HL-60 (cell line): ENCODE measurements around the gene PCDHA7.
"Not testable (repeated sequence)": the region's sequence is repeated elsewhere in the genome, so short reads cannot be mapped to it uniquely, and the experiment has no call there.

Experiments used
- DNase-seq, 2 experiments: peaks; one replicate each; pipeline ENCODE4 v3.0.0-alpha.2; 2010 to 2020; ENCODE audit warnings: low read depth in 1 of 2, low spot score in 1 of 2
- H3K27ac ChIP-seq: fragments of 250-450 bp; sonication (Bioruptor Pico); replicated peaks from 2 replicates; pipeline ENCODE4 v1.5.1; 2020; ENCODE audit warnings: mild to moderate bottlenecking, moderate library complexity
- H3K27me3 ChIP-seq: fragments of 250-450 bp; sonication (Bioruptor Pico); 2 replicates; pipeline ENCODE4 v1.5.1; 2021; ENCODE audit warnings: mild to moderate bottlenecking, moderate library complexity; ENCODE audit not compliant: insufficient read depth, poor library complexity, severe bottlenecking
- H3K4me3 ChIP-seq: replicated peaks from 2 replicates; pipeline ENCODE4 v1.5.1; 2011; ENCODE audit warnings: mild to moderate bottlenecking, control low read depth, low read length; ENCODE audit not compliant: insufficient read depth
- CTCF ChIP-seq: IDR thresholded peaks from one replicate; pipeline ENCODE4 v1.5.1; 2011; ENCODE audit warnings: low read length, control low read depth, inconsistent platforms; ENCODE audit not compliant: insufficient read depth
- GABPA ChIP-seq: IDR thresholded peaks from 2 replicates; pipeline ENCODE4 v1.6.1; 2012; ENCODE audit warnings: low read depth
- POLR2AphosphoS5 ChIP-seq: IDR thresholded peaks from 2 replicates; pipeline ENCODE4 v1.6.1; 2012; ENCODE audit warnings: low read depth
- SPI1 ChIP-seq: IDR thresholded peaks from 2 replicates; pipeline ENCODE4 v1.6.1; 2012; ENCODE audit warnings: low read depth, mild to moderate bottlenecking, borderline replicate concordance
- TF ChIP-seq, protein P1 (sequence below): IDR thresholded peaks from 2 replicates; pipeline ENCODE4 v1.6.1; 2012; ENCODE audit warnings: low read depth; ENCODE audit not compliant: insufficient replicate concordance

PCDHA7 gene

GRCh38 chr5:140808889-140809291, 25.2 kb upstream of the PCDHA7 start:
- Histone ChIP-seq H3K27me3 (no peaks in the 10 kb centered on the region), H3K4me3 (no peak overlapping the region)
- DNase-seq = no peak

GRCh38 chr5:140821375-140822280, 12.4 kb upstream of the PCDHA7 start, which contains the start of gene PCDHA5:
Gene PCDHA5 (plus strand): TSS chr5:140821613.
- Histone ChIP-seq H3K27me3 (no peaks in the 10 kb centered on the region), H3K27ac (no peak within 1 kb of the TSS), H3K4me3 (no peak within 1 kb of the TSS)
- DNase-seq = no peak
- peak; percentile 22 for TF ChIP-seq CTCF
- TF ChIP-seq GABPA = no peak
- no peak for TF ChIP-seq POLR2AphosphoS5
- no peak for TF ChIP-seq SPI1
- TF ChIP-seq, protein P1, sequence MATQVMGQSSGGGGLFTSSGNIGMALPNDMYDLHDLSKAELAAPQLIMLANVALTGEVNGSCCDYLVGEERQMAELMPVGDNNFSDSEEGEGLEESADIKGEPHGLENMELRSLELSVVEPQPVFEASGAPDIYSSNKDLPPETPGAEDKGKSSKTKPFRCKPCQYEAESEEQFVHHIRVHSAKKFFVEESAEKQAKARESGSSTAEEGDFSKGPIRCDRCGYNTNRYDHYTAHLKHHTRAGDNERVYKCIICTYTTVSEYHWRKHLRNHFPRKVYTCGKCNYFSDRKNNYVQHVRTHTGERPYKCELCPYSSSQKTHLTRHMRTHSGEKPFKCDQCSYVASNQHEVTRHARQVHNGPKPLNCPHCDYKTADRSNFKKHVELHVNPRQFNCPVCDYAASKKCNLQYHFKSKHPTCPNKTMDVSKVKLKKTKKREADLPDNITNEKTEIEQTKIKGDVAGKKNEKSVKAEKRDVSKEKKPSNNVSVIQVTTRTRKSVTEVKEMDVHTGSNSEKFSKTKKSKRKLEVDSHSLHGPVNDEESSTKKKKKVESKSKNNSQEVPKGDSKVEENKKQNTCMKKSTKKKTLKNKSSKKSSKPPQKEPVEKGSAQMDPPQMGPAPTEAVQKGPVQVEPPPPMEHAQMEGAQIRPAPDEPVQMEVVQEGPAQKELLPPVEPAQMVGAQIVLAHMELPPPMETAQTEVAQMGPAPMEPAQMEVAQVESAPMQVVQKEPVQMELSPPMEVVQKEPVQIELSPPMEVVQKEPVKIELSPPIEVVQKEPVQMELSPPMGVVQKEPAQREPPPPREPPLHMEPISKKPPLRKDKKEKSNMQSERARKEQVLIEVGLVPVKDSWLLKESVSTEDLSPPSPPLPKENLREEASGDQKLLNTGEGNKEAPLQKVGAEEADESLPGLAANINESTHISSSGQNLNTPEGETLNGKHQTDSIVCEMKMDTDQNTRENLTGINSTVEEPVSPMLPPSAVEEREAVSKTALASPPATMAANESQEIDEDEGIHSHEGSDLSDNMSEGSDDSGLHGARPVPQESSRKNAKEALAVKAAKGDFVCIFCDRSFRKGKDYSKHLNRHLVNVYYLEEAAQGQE = no peak

More at GRCh38 chr5:140808889-140809291, 25.2 kb upstream of the PCDHA7 start:
- TF ChIP-seq POLR2AphosphoS5 (no peak), CTCF (no peak), SPI1 (no peak), GABPA (no peak)
- TF ChIP-seq, protein P1 = no peak
- no peak overlapping the region for H3K27ac ChIP-seq

DNA sequence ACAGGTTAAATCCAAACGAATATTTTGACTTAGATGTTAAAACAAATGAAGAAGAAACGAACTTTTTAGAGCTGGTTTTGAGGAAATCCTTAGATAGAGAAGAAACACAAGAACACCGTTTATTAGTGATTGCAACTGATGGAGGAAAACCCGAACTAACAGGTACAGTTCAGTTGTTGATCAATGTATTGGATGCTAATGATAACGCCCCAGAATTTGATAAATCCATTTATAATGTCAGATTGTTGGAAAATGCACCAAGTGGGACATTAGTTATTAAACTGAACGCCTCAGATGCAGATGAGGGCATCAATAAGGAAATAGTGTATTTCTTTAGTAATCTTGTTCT, 11.8 kb upstream of the PCDHA7 start:
- peaks cover 5% of the 10 kb centered on the region for H3K27me3 ChIP-seq
- no peak overlapping the region for H3K27ac ChIP-seq
- TF ChIP-seq POLR2AphosphoS5 = no peak
- TF ChIP-seq, protein P1 = no peak
- TF ChIP-seq GABPA = no peak
- TF ChIP-seq SPI1 = no peak
- no peak for TF ChIP-seq CTCF
- DNase-seq = no peak
- no peak overlapping the region for H3K4me3 ChIP-seq

DNA sequence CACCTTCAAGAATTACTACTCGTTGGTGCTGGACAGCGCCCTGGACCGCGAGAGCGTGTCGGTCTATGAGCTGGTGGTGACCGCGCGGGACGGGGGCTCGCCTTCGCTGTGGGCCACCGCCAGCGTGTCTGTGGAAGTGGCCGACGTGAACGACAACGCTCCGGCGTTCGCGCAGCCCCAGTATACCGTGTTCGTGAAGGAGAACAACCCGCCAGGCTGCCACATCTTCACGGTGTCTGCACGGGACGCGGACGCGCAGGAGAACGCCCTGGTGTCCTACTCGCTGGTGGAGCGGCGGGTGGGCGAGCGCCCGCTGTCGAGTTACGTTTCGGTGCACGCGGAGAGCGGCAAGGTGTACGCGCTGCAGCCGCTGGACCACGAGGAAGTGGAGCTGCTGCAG, 11.1 kb upstream of the PCDHA7 start:
- not testable (repeated sequence) for H3K4me3 ChIP-seq, H3K27me3 ChIP-seq, DNase-seq, H3K27ac ChIP-seq
